GM23338 (cell line): ENCODE data around the gene IL1RL1. TPM values are rescaled to one million over a fixed set of nuclear protein-coding genes. Genes with fewer than 3 reads are reported as not detected.

Experiments used
- ATAC-seq: fragments of 200-7000 bp; cut with Tn5 transposase; 3 replicates; pipeline ENCODE4 v1.9.1; 2020
- DNase-seq: peaks from one replicate; pipeline ENCODE4 v3.0.0-alpha.2; 2015; ENCODE audit warnings: low spot score
- H2AFZ ChIP-seq: fragments of 200-600 bp; sonication (generic); 2 replicates; pipeline ENCODE4 v1.8.0; 2016; ENCODE audit warnings: antibody characterized with exemption, mild to moderate bottlenecking, moderate library complexity
- H3F3A ChIP-seq: fragments of 200-600 bp; sonication (generic); replicated peaks from 2 replicates; pipeline ENCODE4 v1.8.0; 2017; ENCODE audit warnings: antibody characterized with exemption, mixed run types, low read depth
- H3K27ac ChIP-seq: fragments of 200-600 bp; sonication (generic); 2 replicates; pipeline ENCODE4 v1.6.1; 2016; ENCODE audit warnings: low read depth
- H3K27me3 ChIP-seq: fragments of 200-600 bp; sonication (generic); 2 replicates; pipeline ENCODE4 v1.8.0; 2016; ENCODE audit warnings: mild to moderate bottlenecking, mixed run types, moderate library complexity; ENCODE audit not compliant: insufficient read depth
- H3K36me3 ChIP-seq: fragments of 200-600 bp; sonication (generic); 2 replicates; pipeline ENCODE4 v1.8.0; 2016; ENCODE audit warnings: mild to moderate bottlenecking; ENCODE audit not compliant: insufficient read depth
- H3K4me1 ChIP-seq: fragments of 200-600 bp; sonication (generic); 2 replicates; pipeline ENCODE4 v1.8.0; 2016; ENCODE audit warnings: mild to moderate bottlenecking, moderate library complexity; ENCODE audit not compliant: insufficient read depth
- H3K4me2 ChIP-seq: fragments of 200-600 bp; sonication (generic); 2 replicates; pipeline ENCODE4 v1.7.1; 2017; ENCODE audit warnings: mixed run types
- H3K4me3 ChIP-seq: fragments of 200-600 bp; sonication (generic); 2 replicates; pipeline ENCODE4 v1.6.1; 2016; ENCODE audit warnings: mixed run types
- H3K79me2 ChIP-seq: fragments of 200-600 bp; sonication (generic); replicated peaks from 2 replicates; pipeline ENCODE4 v1.8.0; 2017; ENCODE audit warnings: mild to moderate bottlenecking; ENCODE audit not compliant: insufficient read depth
- H3K9me2 ChIP-seq: fragments of 200-600 bp; sonication (generic); 2 replicates; pipeline ENCODE4 v1.8.0; 2017; ENCODE audit not compliant: insufficient read depth
- H4K20me1 ChIP-seq: fragments of 200-600 bp; sonication (generic); replicated peaks from 2 replicates; pipeline ENCODE4 v1.8.0; 2017; ENCODE audit warnings: mild to moderate bottlenecking; ENCODE audit not compliant: insufficient read depth
- H3K27ac Mint-ChIP-seq: 2 replicates; pipeline ENCODE4 v1.8.0; 2020; ENCODE audit warnings: inconsistent platforms, mild to moderate bottlenecking, moderate library complexity, mixed read lengths
- H3K27me3 Mint-ChIP-seq: 3 replicates; pipeline ENCODE4 v1.8.0; 2022; ENCODE audit warnings: low read depth, mild to moderate bottlenecking, moderate library complexity, mixed read lengths, inconsistent platforms; ENCODE audit not compliant: insufficient read depth, poor library complexity
- H3K36me3 Mint-ChIP-seq: 3 replicates; pipeline ENCODE4 v1.8.0; 2021; ENCODE audit warnings: low read depth, mild to moderate bottlenecking, inconsistent platforms, moderate library complexity, mixed read lengths
- H3K4me1 Mint-ChIP-seq: 3 replicates; pipeline ENCODE4 v1.8.0; 2020; ENCODE audit warnings: mild to moderate bottlenecking, inconsistent platforms, mixed read lengths
- H3K4me3 Mint-ChIP-seq: 3 replicates; pipeline ENCODE4 v1.8.0; 2021; ENCODE audit warnings: moderate library complexity, mild to moderate bottlenecking, inconsistent platforms, mixed read lengths
- H3K9me3 Mint-ChIP-seq: 3 replicates; pipeline ENCODE4 v1.8.0; 2020; ENCODE audit warnings: moderate library complexity, mild to moderate bottlenecking, inconsistent platforms, mixed read lengths
- CREB1 ChIP-seq: fragments of 250-450 bp; sonication (Bioruptor Pico); IDR thresholded peaks from 2 replicates; pipeline ENCODE4 v1.5.0; 2020; ENCODE audit warnings: low read depth, mild to moderate bottlenecking, moderate library complexity
- CTCF ChIP-seq, 2 experiments: fragments of 200-600 bp in 1 of 2; sonication (generic) in 1 of 2; conservative IDR thresholded peaks; 2 replicates each; pipeline versions ENCODE4 v1.5.1 to v1.6.1; 2016 to 2017; ENCODE audit warnings: antibody characterized with exemption in 2 of 2, low read depth in 2 of 2, mild to moderate bottlenecking in 2 of 2, moderate library complexity in 1 of 2
- ETS1 ChIP-seq: IDR thresholded peaks from 2 replicates; pipeline ENCODE4 v1.6.1; 2016; ENCODE audit warnings: antibody characterized with exemption
- EZH2 ChIP-seq: fragments of 200-600 bp; sonication (generic); IDR thresholded peaks from one replicate; pipeline ENCODE4 v1.8.0; 2017; ENCODE audit warnings: antibody characterized with exemption, mild to moderate bottlenecking, low read depth; ENCODE audit not compliant: unreplicated experiment
- EZH2phosphoT487 ChIP-seq: fragments of 200-600 bp; sonication (generic); IDR thresholded peaks from one replicate; pipeline ENCODE4 v1.8.1; 2018; ENCODE audit warnings: antibody characterized with exemption; ENCODE audit not compliant: unreplicated experiment
- JUNB ChIP-seq: IDR thresholded peaks from one replicate; pipeline ENCODE4 v1.6.1; 2016; ENCODE audit warnings: antibody characterized with exemption; ENCODE audit not compliant: unreplicated experiment
- NANOG ChIP-seq: IDR thresholded peaks from 2 replicates; pipeline ENCODE4 v1.6.1; 2016; ENCODE audit warnings: antibody characterized with exemption, borderline replicate concordance
- POLR2AphosphoS5 ChIP-seq: IDR thresholded peaks from 2 replicates; pipeline ENCODE4 v1.6.1; 2016; ENCODE audit warnings: antibody characterized with exemption, low read depth
- REST ChIP-seq: IDR thresholded peaks from one replicate; pipeline ENCODE4 v1.6.1; 2018; ENCODE audit warnings: antibody characterized with exemption; ENCODE audit not compliant: unreplicated experiment
- STAT1 ChIP-seq: IDR thresholded peaks from one replicate; pipeline ENCODE4 v1.6.1; 2016; ENCODE audit warnings: antibody characterized with exemption; ENCODE audit not compliant: unreplicated experiment
- ZNF114 ChIP-seq: fragments of 250-450 bp; sonication (Bioruptor Pico); IDR thresholded peaks from 2 replicates; pipeline ENCODE4 v1.5.0; 2020; ENCODE audit warnings: mild to moderate bottlenecking, moderate library complexity
- ZNF331 ChIP-seq: fragments of 250-450 bp; sonication (Bioruptor Pico); IDR thresholded peaks from 2 replicates; pipeline ENCODE4 v1.5.0; 2020; ENCODE audit warnings: low read depth, mild to moderate bottlenecking, moderate library complexity
- ZNF462 ChIP-seq: fragments of 250-450 bp; sonication (Bioruptor Pico); IDR thresholded peaks from 2 replicates; pipeline ENCODE4 v1.5.0; 2020; ENCODE audit warnings: mild to moderate bottlenecking, moderate library complexity
- polyA plus RNA-seq: library from polyadenylated mRNA; unstranded; fragments of >200 nt; fragmentation: Nextera tagmentation; extraction: Ambion mirVana; gene quantifications from 2 replicates; pipeline ENCODE4 v1.2.1, GENCODE V29; 2016
- total RNA-seq: library from RNA; depleted of rRNA; stranded (reverse); fragments of >200 nt; shearing (Covaris generic); gene quantifications from 2 replicates; pipeline ENCODE4 v1.2.3, GENCODE V29; 2014

IL1RL1 gene
- total and polyA plus RNA-seq, 2 experiments from 2014 or later: not detected

GRCh38 chr2:102367331-102367971 lies 56.1 kb downstream of the IL1RL1 start:
- Histone ChIP-seq H4K20me1 (no peaks in the 10 kb centered on the region), H3K4me2 (no peak overlapping the region), H3K79me2 (no peaks in the 10 kb centered on the region), H2AFZ (no peak overlapping the region), H3K4me1 (no peaks in the 10 kb centered on the region), H3K27ac (no peak overlapping the region), H3K27me3 (no peaks in the 10 kb centered on the region), H3F3A (no peaks in the 10 kb centered on the region), H3K4me3 (no peak overlapping the region), H3K36me3 (no peaks in the 10 kb centered on the region; the same call in 1 of the 2 replicates), H3K9me2 (peaks cover 3% of the 10 kb centered on the region; the same call in 1 of the 2 replicates)
- no peaks in the 10 kb centered on the region for H3K4me1 Mint-ChIP-seq
- TF ChIP-seq EZH2phosphoT487 (no peak), CREB1 (CRISPR knock-in tag) (no peak), EZH2 (no peak), STAT1 (no peak), CTCF (conservative IDR thresholded peaks at IDR 0.05; ENCODE audit: low read depth in 2 of 2) (no peak), ZNF114 (CRISPR knock-in tag) (no peak), REST (no peak), ZNF331 (CRISPR knock-in tag) (no peak), NANOG (no peak), ETS1 (no peak), JUNB (no peak), ZNF462 (CRISPR knock-in tag) (no peak), POLR2AphosphoS5 (no peak)
- DNase-seq (no peak), ATAC-seq (no peak)
- no peak overlapping the region for H3K27ac Mint-ChIP-seq
- peaks cover 24% of the 10 kb centered on the region for H3K36me3 Mint-ChIP-seq
- no peak overlapping the region for H3K4me3 Mint-ChIP-seq
- peaks cover 41% of the 10 kb centered on the region for H3K9me3 Mint-ChIP-seq
- no peaks in the 10 kb centered on the region for H3K27me3 Mint-ChIP-seq
